GM21526 (cell line): Measurements from ENCODE around the gene PEAK1.
"Not testable (repeated sequence)": the region's sequence is repeated elsewhere in the genome, so short reads cannot be mapped to it uniquely, and the experiment has no call there.

Source experiments
- ATAC-seq: cut with Tn5 transposase; IDR thresholded peaks from one replicate; pipeline ENCODE4 v1.9.1; 2021; ENCODE audit warnings: moderate library complexity; ENCODE audit not compliant: unreplicated experiment, low FRiP score

The PEAK1 gene

DNA sequence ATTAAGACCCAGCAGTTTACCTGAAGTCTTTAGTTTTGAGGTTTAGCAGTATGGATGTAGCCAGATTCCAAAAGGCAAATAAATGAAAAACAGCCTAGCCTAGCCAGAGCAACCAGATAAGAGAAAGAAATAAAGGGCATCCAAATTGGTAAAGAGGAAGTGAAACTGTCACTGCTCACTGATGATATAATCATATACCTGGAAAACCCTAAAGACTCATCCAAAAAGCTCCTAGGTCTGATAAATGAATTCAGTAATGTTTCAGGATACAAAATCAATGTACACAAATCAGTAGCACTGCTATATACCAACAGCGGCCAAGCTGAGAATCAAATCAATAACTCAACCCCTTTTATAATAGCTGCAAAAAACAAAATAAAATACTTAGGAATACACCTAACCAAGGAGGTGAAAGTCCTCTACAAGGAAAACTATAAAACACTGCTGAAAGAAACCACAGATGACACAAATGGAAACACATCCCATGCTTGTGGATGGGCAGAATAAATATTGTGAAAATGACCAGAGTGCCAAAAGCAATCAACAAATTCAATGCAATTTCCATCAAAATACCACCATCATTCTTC lies 13.6 kb downstream of the PEAK1 start:
- not testable (repeated sequence) for ATAC-seq

DNA sequence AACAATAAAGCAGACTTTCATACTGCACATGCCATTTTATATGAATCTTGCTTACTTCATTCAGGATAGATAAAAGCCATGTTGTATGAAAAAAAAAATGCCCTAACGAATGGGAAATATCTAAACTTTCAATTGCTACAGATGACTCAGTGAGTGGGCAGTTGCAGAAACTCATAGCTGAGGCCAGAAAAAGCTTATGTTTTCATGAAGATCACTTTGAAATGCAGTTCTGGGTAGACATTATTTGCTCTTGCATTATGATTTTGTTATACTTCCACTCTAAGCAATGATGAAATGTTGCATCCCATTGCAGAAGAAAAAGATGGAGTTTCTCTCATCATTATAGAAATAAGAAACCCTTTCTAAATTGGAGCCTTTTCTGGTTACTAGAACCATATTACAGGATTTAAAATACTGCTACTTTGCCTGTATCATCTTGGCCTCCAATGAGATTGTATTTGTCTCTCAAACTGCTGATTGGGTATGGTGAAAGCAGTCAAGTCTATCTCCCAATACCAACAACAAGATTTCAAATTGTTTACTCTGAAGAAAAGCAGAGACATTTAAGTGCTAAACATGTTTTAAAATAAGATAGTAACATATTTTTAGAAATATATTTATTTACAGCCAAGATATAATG lies 17.0 kb downstream of the PEAK1 start:
- ATAC-seq: no peak

DNA sequence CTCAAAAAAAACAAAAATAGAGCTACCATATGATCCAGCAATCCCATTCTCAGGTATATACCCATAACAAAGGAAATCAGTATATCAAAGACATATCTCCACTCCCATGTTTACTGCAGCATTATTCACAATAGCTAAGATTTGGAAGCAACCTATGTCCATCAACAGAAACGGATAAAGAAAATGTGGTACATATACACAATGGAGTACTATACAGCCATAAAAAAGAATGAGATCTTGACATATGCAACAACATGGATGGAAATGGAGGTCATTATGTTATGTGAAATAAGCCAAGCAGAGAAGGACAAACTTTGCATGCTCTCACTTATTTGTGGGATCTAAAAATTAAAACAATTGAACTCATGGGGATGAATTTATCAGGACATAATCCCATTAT lies 19.6 kb downstream of the PEAK1 start:
- ATAC-seq: no peak

DNA sequence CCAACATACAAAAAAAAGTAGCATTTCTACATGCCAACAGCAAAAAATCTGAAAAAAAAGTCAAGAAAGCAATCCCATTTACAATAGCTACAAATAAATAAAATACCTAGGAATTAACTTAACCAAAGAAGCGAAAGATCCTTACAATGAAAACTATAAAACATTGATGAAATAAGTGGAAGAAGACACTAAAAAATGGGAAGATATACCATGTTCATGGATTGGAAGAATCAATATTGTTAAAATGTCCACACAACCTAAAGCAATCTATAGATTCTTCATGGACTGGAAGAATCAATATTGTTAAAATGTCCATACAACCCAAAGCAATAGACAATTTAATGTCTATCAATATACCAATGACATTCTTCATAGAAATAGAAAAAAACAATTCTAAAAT lies 21.0 kb downstream of the PEAK1 start:
- ATAC-seq: no peak

DNA sequence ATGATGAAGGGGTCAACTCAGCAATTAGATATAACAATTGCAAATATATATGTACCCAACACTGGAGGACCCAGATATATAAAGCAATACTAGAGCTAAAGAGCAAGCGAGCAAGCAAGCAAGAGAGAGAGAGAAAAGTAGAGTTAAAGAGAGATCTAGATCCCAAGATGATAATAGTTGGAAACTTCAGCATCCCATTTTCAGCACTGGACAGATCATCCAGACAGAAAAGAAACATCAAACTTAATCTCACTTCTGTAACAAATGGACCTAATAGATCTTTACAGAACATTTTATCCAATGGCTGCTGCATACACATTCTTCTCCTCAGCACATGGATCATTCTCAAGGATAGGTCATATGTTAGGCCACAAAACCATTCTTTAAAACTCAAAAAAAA lies 23.2 kb downstream of the PEAK1 start:
- ATAC-seq: no peak

DNA sequence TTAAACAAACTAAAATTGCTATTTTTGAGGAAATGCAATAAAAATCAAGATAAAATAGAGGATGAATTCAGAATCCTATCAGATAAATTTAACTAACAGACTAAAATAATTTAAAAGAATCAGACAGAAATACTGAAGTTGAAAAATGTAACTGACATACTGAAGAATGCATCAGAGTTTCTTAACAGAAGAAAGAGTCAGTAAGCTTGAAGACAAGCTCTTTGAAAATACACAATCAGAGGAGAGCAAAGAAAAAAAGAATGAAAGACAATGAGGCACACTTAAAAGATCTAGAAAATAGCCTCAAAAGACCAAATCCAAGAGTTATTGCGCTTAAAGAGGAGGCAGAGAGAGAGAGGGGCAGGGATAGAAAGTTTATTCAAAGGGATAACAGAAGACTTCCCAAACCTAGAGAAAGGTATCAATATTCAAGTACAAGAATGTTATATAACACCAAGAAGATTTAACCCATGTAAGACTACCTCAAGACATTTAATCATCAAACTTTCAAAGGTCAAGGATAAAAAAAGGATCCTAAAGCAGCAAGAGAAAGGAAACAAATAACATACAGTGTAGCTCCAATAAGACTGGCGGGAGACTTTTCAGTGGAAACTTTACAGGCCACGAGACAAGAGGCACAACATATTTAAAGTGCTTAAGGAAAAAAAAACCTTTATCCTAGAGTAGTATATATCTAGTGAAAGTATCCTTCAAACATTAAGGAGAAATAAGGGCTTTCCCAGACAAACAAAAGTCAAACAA lies 24.7 kb downstream of the PEAK1 start:
- ATAC-seq: no peak

DNA sequence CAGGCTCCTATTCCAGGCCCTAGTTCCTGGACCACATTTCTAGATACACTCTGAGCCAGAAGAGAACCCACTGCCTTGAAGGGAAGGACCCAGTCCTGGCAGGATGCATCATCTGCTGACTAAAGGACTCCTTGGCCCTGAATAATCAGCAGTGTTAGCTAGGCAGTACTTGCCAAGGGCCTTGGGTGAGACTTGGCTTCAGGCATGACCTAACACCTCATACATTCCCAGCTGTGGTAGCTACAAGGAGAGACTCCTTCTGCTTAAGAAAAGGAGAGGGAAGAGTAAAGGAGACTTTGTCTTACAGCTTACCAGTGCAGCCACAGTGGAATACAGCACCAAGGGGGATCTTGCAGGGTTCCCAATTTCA lies 26.4 kb downstream of the PEAK1 start:
- no peak for ATAC-seq

DNA sequence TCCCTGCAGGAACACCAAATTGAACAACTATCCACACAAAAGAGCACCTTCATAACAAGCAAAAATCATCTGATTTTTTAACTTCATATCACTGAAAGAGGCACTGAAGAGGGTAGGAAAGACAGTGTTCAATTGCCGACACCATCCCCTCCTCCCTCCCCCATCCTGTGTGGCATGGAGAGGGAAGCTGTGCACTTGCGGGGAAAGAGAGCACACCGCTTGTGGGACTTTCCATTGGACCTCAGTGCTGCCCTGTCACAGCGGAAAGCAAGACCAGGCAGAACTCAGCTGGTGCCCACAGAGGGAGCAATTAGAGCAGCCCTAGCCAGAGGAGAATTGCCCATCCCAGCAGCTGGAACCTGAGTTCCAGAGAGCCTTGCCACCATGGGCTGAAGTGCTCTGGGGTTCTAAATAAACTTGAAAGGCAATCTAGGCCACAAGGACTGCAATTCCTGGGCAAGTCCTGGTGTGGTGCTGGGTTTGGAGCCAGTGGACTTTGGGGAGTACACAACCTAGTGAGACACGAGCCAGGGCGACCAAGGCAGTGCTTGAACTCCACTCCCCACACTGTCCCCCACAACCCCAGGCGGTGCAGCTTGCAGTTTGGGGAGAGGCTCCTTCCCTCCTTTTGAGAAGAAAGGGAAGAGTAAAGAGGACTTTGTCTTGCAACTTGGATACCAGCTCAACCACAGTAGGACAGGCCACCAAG lies 27.0 kb downstream of the PEAK1 start:
- no peak for ATAC-seq

DNA sequence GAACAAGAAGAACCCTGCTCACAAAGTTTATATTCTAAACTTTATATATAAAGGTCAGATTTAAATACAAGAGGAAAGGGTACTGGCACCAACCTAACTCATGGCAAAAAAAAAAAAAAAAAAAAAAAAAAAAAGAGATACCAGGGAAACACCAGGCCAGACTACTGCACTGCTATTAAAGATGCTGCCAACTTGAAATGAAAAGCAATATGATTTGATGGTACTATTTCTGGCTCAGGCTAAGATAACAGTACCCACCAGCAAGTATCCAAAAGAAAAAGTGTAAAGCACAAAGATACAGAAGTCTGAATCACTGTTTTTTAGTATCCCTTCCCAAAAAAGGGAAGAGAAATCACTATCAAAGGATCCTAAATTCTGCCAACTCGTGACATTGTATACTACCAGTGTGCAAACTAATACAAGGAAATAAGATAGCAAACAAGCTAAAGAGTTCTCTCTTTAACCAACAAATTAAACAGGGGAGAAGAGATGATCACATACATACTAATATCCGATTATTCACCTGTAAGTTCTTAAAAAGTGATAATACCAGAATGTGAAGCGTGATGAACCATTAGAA lies 28.4 kb downstream of the PEAK1 start:
- no peak for ATAC-seq

DNA sequence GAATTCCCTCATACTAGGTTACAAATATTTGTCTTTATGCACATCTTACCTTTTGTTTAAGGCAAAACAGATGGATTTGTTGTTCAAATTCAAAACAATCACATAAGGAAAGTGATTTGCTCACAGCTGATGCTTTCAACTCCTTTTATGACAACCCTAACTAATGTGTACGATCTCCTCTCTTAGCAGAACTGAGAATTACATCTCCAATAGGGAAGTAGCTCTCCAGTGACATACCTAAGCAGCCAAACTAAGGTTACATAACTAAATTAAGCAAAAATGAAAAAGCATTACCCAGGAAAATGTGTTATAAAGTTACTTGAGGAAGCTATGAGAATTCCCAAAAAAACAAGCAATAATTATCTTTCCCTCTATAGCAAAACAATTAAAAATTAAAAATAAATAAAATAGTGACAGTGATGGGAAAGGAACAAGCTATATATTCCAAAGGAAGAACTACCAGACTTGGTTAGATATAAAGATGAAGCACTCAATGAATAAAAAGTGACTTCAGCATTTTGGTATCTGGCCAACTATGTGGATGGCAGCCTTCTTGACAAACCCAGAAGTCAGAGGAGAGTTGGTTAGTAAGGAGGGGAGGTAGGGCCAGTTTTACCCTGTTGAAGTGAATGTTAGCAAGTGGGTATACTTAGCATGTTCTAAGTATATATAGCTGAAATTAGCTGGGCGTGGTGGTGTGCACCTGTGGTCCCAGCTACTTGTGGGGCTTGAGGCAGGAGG lies 32.4 kb downstream of the PEAK1 start:
- ATAC-seq: no peak

DNA sequence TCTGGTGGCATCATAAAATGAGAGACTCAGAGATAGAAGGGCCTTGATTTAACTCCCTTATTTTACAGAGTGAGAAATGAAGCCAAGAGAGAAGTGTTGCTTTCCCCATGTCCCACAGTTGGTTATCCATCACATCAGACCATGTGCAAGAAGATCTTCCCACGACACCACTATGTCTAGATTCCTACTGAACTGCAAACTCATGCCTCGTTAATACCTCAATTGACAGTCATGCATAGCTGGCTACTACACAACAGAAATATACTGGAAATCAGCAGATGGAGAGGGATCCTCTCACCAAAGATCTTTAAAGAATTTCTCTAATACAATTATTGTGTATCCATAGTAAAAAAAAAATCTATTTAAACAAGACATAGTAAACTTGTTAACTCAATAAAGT lies 33.3 kb downstream of the PEAK1 start:
- ATAC-seq: no peak

DNA sequence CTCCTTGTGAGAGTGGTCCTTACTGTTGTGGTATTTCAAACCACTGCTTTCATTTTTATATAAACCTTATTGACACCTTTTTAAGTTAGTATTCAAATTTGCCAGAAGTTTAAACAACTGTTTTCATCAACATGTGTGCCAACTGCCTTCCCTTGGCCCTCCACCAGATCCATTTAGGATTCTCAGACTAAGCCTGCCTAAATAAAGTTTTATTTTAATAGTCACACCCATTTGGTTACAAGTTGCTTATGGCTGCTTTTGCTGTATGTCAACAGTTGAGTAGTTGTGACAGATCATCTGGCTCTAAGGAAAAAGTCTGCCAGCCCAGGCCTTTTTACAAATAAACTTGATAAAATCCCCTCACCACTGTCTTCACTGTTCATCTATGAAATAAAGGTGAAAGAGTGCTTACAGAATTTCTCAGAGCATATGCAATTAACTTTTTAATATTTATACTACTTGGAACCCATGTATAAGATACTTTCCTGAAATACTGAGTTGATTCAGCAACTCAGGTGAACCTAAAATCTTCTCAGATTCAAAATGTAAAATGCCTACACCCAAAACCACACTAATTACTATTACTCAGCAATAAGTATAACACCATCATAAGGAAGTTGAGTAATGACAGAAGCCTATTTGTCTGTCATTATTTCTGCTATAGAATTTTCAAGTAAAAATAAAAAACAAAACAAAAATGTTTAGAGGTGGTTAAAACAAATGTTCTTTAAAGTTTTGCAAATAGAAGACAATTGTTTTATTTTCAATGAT lies 35.1 kb downstream of the PEAK1 start:
- ATAC-seq: no peak

DNA sequence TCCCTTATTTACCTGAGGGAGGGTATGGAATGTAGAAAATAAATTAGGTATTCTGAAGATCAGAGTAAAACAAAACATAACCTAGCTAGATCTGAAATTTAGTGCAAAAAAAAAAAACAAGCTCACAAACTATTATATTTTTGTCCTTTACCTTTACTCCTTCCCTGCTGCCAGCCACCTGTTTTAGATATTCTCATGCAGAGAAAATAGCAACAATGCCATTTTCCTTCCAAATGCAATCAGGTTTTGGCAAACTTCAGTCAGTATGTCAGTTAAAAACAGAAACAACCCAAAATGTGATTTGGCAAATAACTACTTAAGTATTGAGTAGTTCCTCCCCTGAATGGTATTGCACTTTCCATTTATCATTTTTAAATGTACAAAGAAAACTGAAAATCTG lies 35.8 kb downstream of the PEAK1 start:
- ATAC-seq: no peak

DNA sequence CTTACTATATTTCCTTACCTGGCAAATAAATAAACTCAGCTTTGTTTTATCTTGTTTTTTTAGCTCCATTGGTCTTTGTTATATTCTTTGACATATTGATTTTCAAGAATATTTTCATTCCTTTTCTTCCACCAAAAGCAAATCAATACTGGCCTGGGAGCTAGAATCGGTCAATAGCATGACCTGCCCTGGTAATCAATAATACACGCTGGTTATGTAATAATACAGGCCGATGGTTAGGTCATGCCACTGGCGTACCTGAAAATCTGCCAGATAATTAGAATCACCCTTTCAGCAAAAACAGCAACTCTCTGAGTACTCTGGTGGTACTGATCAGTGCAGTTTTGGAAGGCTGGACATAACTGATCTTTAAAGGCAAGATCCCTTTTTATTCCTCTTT lies 39.9 kb downstream of the PEAK1 start:
- no peak for ATAC-seq

DNA sequence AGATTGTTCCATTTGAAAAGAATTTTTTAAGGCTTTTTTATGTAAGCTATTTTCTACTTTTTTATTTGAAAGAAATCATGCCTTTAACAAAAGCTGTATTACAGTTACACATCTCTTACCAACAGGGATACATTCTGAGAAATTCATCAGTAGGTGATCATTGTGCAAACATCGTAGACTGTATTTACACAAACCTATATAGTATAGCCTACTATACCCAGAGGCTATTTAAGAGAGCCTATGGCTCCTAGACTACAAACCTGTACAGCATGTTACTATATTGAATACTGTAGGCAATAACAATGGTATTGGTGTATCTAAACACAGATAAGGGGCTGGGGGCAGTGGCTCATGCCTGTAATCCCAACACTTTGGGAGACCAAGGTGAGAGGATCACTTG lies 43.1 kb downstream of the PEAK1 start:
- no peak for ATAC-seq

DNA sequence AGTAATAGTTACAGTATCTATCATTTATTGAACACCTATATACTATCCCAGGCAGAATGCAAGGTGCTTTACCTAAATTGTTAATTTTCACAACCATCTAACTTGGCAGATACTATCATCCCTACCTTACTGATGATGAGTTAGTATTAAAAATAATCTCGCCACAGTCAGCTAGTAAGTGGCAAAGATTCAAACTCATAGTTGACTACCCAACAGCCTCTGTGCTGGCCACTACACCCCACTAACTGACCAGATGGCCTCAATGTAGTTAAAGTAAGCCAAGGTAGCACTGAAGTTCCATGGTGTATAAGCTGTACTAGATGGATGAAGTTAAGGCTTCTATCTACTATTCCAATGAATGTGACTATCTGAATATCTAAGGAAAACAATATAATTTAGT lies 44.8 kb downstream of the PEAK1 start:
- no peak for ATAC-seq

DNA sequence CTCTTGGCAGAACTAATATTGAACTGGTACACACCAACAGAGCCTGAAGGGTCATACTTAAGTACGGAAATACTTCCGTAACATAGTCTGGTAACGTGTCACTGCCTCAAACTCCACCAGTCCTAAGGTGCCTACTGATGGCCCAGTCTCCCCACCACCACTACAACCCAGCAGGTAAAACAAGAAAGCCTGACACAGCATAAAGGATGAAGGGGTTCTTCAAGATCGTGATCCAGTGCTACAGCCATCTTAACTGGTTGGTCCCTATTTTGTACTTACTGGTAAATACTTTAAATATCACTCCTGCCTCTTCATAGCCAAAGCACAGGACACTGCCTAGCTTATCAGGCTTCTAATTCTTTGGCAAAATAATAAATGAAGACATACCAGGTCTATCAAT lies 46.5 kb downstream of the PEAK1 start:
- no peak for ATAC-seq

DNA sequence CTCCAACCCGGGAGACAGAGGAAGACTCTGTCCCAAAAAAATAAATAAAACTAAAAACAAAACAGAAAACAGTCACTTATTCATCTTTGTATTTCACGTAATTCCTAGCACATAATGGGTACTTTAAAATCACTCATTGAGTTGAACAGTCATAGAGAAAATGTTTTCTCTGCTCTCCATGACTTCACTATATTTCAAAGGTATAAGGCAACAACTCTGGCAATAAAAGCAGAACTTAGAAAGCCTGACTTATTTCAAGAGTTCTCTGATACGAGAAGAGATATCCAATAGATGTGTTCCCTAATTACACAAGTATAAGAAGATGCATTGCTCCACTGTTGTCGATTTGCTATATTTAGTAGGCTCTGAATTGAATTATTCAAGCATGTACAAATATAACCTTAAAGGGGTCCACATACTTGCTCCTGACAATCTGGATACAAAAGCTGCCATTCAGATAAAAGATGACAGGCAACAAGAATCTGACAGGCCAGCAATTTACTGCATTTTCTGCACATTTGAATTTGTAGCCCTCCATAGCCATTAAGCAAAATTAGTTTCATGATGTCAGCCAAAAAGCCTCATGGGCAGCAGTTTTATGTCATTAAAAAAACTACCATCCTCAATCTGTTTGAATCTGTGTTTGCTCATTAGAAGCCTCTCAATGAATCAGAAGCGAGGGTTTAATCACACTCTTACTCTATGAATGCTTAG lies 47.9 kb downstream of the PEAK1 start:
- ATAC-seq: no peak

DNA sequence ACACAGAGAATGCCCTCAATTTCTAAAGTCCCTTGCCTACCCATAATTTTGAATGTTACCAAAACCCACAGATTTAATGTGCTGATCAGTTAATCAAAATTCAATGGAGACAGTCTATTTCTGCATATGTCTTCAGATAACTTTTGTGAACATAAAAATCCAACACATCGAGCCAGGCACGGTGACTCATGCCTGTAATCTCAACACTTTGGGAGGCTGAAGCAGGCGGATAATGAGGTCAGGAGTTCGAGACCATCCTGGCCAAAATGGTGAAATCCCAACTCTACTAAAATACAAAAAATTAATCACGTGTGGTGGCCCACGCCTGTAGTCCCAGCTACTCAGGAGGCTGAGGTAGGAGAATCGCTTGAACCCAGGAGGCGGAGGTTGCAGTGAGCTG lies 49.3 kb downstream of the PEAK1 start:
- no peak for ATAC-seq
